Fibroblast of the aortic adventitia (primary cell): ENCODE data around the gene SH3RF3. TPM values are rescaled to one million over a fixed set of nuclear protein-coding genes. Genes with fewer than 3 reads are reported as not detected.

Experiments
- DNase-seq: peaks from one replicate; pipeline ENCODE4 v3.0.0-alpha.2; 2010; ENCODE audit warnings: low read depth
- H3K4me3 ChIP-seq: 2 replicates; pipeline ENCODE4 v1.5.1; 2011; ENCODE audit warnings: low read depth, mild to moderate bottlenecking, control low read depth, low read length, moderate library complexity
- CTCF ChIP-seq: IDR thresholded peaks from 2 replicates; pipeline ENCODE4 v1.5.1; 2011; ENCODE audit warnings: mild to moderate bottlenecking, low read length, control low read depth, inconsistent platforms; ENCODE audit not compliant: insufficient read depth
- total RNA-seq: library from RNA; depleted of rRNA; stranded (reverse); fragments of >200 nt; gene quantifications from 2 replicates; pipeline ENCODE4 v1.2.3, GENCODE V29; 2012; ENCODE audit warnings: low replicate concordance

Gene SH3RF3
- total RNA-seq, 1 donor: 8.4 TPM

- TF ChIP-seq CTCF: no peak
- DNase-seq: no peak
- H3K4me3 ChIP-seq: no peak overlapping the region
Observed at GRCh38 chr2:109446278-109447131, 317.5 kb downstream of the SH3RF3 start.

- no peak overlapping the region for H3K4me3 ChIP-seq
- TF ChIP-seq CTCF: no peak
- DNase-seq: peak; percentile 71
Observed at GRCh38 chr2:109447251-109447661, 318.3 kb downstream of the SH3RF3 start.

GRCh38 chr2:109447776-109448175, 318.8 kb downstream of the SH3RF3 start:
- H3K4me3 ChIP-seq: no peak overlapping the region
- TF ChIP-seq CTCF: no peak
- no peak for DNase-seq

GRCh38 chr2:109448207-109448606, 319.2 kb downstream of the SH3RF3 start:
- no peak overlapping the region for H3K4me3 ChIP-seq
- TF ChIP-seq CTCF: no peak
- DNase-seq: no peak

- DNase-seq: peak; percentile 12
- H3K4me3 ChIP-seq: no peak overlapping the region
- no peak for TF ChIP-seq CTCF
Observed at GRCh38 chr2:109448946-109449788, 320.2 kb downstream of the SH3RF3 start.

- peak; percentile 25 for DNase-seq
- no peak for TF ChIP-seq CTCF
- H3K4me3 ChIP-seq: no peak overlapping the region
Observed at GRCh38 chr2:109450574-109451273, 321.7 kb downstream of the SH3RF3 start.
